ENCODE data around the gene TMEM98. TPM values are rescaled to one million over a fixed set of nuclear protein-coding genes. Genes with fewer than 3 reads are reported as not detected.
"Not testable (repeated sequence)": the region's sequence is repeated elsewhere in the genome, so short reads cannot be mapped to it uniquely, and the experiment has no call there.

The TMEM98 gene
- total RNA-seq, 1 donor from 2014 or later: 10.0 TPM

DNA sequence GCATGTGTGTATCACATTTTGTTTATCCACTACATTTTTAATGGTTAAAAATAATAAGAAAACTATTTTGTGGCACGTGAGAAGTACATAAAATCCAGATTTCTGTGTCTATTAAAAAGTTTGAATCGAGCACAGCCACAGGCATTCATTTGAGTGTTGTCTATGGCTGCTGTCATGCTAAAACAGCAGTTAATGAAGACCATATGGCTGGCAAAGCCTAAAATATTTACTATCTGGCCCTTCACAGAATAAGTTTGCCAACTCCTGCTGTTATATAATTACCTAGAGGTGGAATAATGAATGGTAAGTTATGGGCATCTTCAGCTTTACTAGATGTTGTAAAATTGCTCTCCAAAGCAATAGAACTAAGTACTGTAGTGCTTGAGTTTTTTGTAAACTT lies 30.5 kb downstream of the TMEM98 start:
- intact Hi-C loops (cut with DNase I): no loop called here

DNA sequence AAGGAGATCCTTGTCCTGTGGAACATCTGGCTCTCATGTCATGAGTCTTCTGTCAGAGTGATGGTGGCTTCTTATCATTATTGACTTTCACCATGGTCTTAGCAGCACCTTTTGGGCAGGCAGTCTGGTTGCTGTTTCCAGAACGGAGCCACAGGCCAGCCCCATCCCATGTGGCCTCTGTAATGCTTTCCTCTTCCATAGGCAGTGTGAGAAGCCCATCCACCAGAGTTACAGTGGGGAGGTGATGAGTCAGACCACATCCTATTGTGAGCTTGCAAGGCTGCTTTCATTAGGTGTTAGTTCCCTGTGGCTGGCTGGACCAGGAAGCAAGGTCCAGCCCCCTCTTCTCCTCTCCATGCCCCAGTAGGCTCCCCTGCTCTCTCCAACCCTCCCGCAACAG lies 32.9 kb downstream of the TMEM98 start:
- intact Hi-C loops (cut with DNase I): no loop called here
- DNase-seq (no peak), ATAC-seq (ENCODE audit: poor library complexity) (no peak)

More for the DNA sequence above, 30.5 kb downstream of the TMEM98 start:
- ATAC-seq (ENCODE audit: poor library complexity) (no peak), DNase-seq (no peak)

DNA sequence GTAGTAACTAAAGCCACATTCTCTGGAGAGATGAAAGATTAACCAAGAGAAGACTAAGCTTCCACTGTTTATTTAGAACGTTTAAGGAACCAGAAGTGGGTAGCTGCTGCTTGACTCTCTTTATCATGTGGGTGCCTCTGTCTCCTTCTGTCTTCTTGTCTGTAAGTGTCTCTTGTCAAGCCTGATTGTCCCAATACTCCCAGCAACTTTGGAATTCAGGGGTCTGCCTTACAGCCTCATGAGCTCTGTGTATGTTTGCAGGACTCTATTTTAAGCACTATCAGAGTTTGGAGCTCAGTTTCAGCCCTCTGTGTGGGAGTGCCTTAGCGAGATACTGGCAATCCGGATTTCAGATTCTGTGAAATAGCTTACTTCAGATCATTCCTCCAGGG lies 34.4 kb downstream of the TMEM98 start:
- ATAC-seq (ENCODE audit: poor library complexity): no peak
- no peak for DNase-seq
- intact Hi-C loops (cut with DNase I): no loop called here

DNA sequence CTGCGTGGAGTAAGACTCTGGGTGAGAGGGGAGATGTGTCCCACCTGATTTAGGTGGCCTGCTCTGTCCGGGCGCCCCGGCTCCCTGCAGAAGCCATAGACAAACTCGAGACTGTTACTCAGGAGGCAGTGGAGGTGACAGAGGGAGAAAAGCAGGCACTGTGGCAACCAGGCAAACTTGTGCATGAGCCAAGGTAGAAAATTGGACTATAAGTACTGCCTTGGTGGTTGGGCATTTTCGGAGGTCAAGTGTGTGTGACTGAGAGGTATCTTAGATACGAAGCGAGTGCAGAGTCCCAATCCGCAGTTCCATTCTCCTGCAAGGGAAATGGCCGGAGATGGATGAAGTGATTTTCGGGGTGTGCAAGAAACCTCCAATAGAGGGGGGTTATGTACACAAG lies 36.6 kb downstream of the TMEM98 start:
- intact Hi-C loops (cut with DNase I): no loop called here
- no peak for DNase-seq
- ATAC-seq (ENCODE audit: poor library complexity): no peak

DNA sequence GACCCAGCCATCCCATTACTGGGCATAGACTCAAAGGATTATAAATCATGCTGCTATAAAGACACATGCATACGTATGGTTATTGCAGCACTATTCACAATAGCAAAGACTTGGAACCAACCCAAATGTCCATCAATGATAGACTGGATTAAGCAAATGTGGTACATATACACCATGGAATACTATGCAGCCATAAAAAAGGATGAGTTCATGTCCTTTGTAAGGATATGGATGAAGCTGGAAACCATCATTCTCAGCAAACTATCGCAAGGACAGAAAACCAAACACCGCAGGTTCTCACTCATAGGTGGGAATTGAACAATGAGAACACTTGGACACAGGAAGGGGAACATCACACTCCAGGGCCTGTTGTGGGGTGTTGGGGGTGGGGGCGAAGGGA lies 41.3 kb downstream of the TMEM98 start:
- DNase-seq; intact Hi-C loops (cut with DNase I); ATAC-seq (ENCODE audit: poor library complexity): not testable (repeated sequence)

GRCh38 chr17:32970281-32970680 lies 42.3 kb downstream of the TMEM98 start:
- DNase-seq: no peak
- intact Hi-C loops (cut with DNase I): no loop called here
- ATAC-seq (ENCODE audit: poor library complexity): no peak

- intact Hi-C loops (cut with DNase I): no loop called here
- DNase-seq: no peak
- ATAC-seq (ENCODE audit: poor library complexity): no peak
Measured at GRCh38 chr17:32971171-32971570, 43.2 kb downstream of the TMEM98 start.

DNA sequence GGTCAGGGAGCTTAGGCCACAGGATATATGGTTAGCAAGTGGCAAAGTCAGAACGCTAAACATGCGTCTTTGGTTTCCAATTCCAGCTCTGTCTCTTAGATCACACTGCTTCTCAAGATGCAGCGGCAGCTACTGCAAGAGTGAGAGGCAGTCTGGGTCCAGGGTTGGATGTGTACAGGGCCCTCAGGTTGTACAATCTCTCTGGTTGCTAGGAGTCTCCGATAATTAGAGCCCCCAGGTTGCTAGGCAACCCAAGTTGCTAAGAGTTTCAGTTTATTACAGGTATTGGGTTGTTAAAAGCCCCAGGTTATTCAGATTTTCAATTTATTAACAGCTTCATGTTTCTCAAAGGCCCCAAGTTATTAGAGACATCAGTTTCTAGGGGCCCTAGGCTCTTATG lies 48.2 kb downstream of the TMEM98 start:
- intact Hi-C loops (cut with DNase I): no loop called here
- no peak for DNase-seq
- no peak for ATAC-seq (ENCODE audit: poor library complexity)

- DNase-seq: no peak
- intact Hi-C loops (cut with DNase I): no loop called here
Measured at GRCh38 chr17:32976605-32977004, 48.7 kb downstream of the TMEM98 start.

GRCh38 chr17:32980230-32980629 lies 52.3 kb downstream of the TMEM98 start:
- ATAC-seq (ENCODE audit: poor library complexity) (no peak), DNase-seq (no peak)
- intact Hi-C loops (cut with DNase I): no loop called here

More at GRCh38 chr17:32976605-32977004, 48.7 kb downstream of the TMEM98 start:
- no peak for ATAC-seq (ENCODE audit: poor library complexity)

- intact Hi-C loops (cut with DNase I): not testable (repeated sequence)
Measured at GRCh38 chr17:32981611-32982010, 53.7 kb downstream of the TMEM98 start.

GRCh38 chr17:32985050-32985756 lies 57.2 kb downstream of the TMEM98 start:
- no peak for ATAC-seq (ENCODE audit: poor library complexity)
- no peak for DNase-seq
- intact Hi-C loops (cut with DNase I): no loop called here

More at GRCh38 chr17:32981611-32982010, 53.7 kb downstream of the TMEM98 start:
- not testable (repeated sequence) for ATAC-seq (ENCODE audit: poor library complexity); DNase-seq

GRCh38 chr17:32987453-32987805 lies 59.5 kb downstream of the TMEM98 start:
- intact Hi-C loops (cut with DNase I); DNase-seq; ATAC-seq (ENCODE audit: poor library complexity): not testable (repeated sequence)

DNA sequence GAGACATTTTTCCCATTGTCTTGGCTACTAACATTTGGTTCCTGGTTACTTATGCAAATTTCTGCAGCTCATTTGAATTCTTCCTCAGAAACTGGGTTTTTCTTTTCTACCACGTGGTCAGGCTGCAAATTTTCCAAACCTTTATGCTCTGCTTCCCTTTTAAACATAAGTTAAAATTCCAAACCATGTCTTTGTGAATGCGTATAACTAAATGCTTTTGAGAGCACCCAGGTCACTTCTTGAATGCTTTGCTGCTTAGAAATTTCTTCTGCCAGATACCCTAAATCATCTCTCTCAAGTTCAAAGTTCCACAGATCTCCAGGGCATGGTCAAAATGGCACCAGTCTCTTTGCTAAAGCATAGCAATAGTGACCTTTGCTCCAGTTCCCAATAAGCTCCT lies 59.9 kb downstream of the TMEM98 start:
- intact Hi-C loops (cut with DNase I); DNase-seq; ATAC-seq (ENCODE audit: poor library complexity): not testable (repeated sequence)

DNA sequence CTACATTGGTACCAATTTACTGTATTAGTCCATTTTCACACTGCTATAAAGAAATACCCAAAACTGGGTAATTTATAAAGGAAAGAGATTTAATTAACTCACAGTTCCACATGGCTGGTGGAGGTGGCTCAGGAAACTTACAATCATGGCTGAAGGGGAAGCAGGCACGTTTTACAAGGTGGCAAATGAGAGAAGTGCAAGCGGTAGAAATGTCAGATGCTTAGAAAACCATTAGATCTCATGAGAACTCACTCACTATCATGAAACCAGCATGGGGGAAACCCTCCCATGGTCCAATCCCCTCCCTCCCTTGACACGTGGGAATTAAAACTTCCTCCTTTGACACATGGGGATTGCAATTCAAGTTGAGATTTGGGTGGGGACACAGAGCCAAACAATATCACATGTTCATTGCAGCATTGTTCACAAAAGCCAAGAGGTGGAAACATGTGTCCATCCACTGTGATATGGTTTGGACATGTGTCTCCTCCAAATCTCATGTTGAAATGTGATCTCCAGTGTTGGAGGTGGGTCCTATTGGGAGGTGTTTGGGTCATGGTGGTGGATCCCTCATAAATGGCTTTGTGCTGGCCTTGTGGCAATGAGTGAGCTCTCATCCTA lies 60.6 kb downstream of the TMEM98 start:
- no peak for ATAC-seq (ENCODE audit: poor library complexity)
- intact Hi-C loops (cut with DNase I): no loop called here
- no peak for DNase-seq

- DNase-seq: no peak
- intact Hi-C loops (cut with DNase I): no loop called here
Measured at GRCh38 chr17:32992321-32993033, 64.5 kb downstream of the TMEM98 start.

DNA sequence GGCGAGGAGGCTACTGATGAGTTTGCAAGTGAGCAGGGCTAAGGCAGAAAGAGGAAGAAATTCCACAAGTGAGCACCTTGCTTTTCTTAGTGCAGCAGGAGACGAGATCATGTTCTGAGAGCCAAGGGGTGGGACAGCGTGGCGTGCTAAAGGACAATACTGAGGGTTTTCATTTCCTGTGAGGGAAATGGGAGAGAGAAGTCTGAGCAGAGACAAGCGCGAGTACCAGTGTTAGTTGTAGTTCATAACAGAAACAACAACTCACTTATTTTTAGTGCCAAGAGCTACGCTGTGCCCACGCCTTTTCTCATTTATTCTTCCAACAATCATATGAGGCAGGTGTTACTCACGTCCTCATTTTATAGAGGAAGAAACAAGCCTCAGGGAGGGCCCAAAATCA lies 66.0 kb downstream of the TMEM98 start:
- intact Hi-C loops (cut with DNase I): no loop called here
- ATAC-seq (ENCODE audit: poor library complexity) (no peak), DNase-seq (no peak)

More at GRCh38 chr17:32992321-32993033, 64.5 kb downstream of the TMEM98 start:
- ATAC-seq (ENCODE audit: poor library complexity): no peak
